H1 (cell line): Measurements from ENCODE around the gene AMZ1. TPM values are rescaled to one million over a fixed set of nuclear protein-coding genes. Genes with fewer than 3 reads are reported as not detected.

Experiments
- CTCF ChIA-PET: fragments of 300-600 bp; sonication (Branson Sonifier 250); formaldehyde crosslinking; loops from one replicate; lab custom pipeline; 2021; ENCODE audit not compliant: partially characterized antibody; lab: Charles Lee
- POLR2A ChIA-PET: fragments of 300-600 bp; sonication (Branson Sonifier 250); formaldehyde crosslinking; loops from one replicate; lab custom pipeline; 2021; ENCODE audit warnings: inconsistent platforms; ENCODE audit not compliant: partially characterized antibody; lab: Charles Lee
- DNase-seq, 2 experiments: peaks; one replicate each; pipeline versions ENCODE4 v3.0.0 to v3.0.0-alpha.2; 2010 to 2022; ENCODE audit warnings: low spot score in 2 of 2, low read depth in 1 of 2, mixed read lengths in 1 of 2
- FAIRE-seq: peaks from 2 replicates; lab custom pipeline; 2011; peaks lifted over from hg19 to GRCh38; lab: Jason Lieb, UNC
- H2AFZ ChIP-seq: 2 replicates; pipeline ENCODE4 v1.8.1; 2012; ENCODE audit warnings: low read length, inconsistent platforms
- H2AK5ac ChIP-seq: 2 replicates; pipeline ENCODE4 v1.6.1; 2013; ENCODE audit warnings: low read depth, low read length
- H2BK120ac ChIP-seq: replicated peaks from 2 replicates; pipeline ENCODE3; 2013; ENCODE audit warnings: low read depth, low read length, inconsistent platforms
- H2BK12ac ChIP-seq: 2 replicates; pipeline ENCODE4 v1.6.1; 2013; ENCODE audit warnings: low read depth, low read length
- H2BK15ac ChIP-seq: 2 replicates; pipeline ENCODE4 v1.6.1; 2013; ENCODE audit warnings: low read length
- H2BK20ac ChIP-seq: 2 replicates; pipeline ENCODE4 v1.6.1; 2013; ENCODE audit warnings: low read length
- H2BK5ac ChIP-seq: 2 replicates; pipeline ENCODE4 v1.6.1; 2013; ENCODE audit warnings: low read depth, low read length
- H3K14ac ChIP-seq: 2 replicates; pipeline ENCODE4 v1.6.1; 2013; ENCODE audit warnings: inconsistent platforms; ENCODE audit not compliant: insufficient read length
- H3K18ac ChIP-seq: 2 replicates; pipeline ENCODE4 v1.6.1; 2013; ENCODE audit warnings: low read length; ENCODE audit errors: extremely low read depth
- H3K23ac ChIP-seq: 2 replicates; pipeline ENCODE4 v1.6.1; 2013; ENCODE audit warnings: inconsistent platforms; ENCODE audit not compliant: insufficient read length
- H3K23me2 ChIP-seq: 2 replicates; pipeline ENCODE4 v1.6.1; 2013; ENCODE audit warnings: low read depth, low read length
- H3K27ac ChIP-seq: 2 replicates; pipeline ENCODE4 v1.6.1; 2011; ENCODE audit warnings: low read depth, low read length, inconsistent platforms
- H3K27me3 ChIP-seq, 4 experiments: replicated peaks in 1 of 4; 1 replicate in 1 of 4; 2 replicates in 3 of 4; pipeline versions ENCODE4 v1.6.1 to v1.8.1; 2011 to 2013; ENCODE audit warnings: low read length in 3 of 4, mild to moderate bottlenecking in 3 of 4, inconsistent platforms in 2 of 4, mixed read lengths in 2 of 4, moderate library complexity in 1 of 4; ENCODE audit not compliant: control insufficient read depth in 3 of 4, insufficient read depth in 3 of 4; ENCODE audit errors: extremely low read depth in 1 of 4
- H3K36me3 ChIP-seq, 4 experiments: 2 replicates each; pipeline versions ENCODE4 v1.6.1 to v1.8.1; 2011 to 2013; ENCODE audit warnings: mild to moderate bottlenecking in 4 of 4, low read length in 3 of 4, moderate library complexity in 2 of 4, control low read depth in 1 of 4, inconsistent platforms in 1 of 4; ENCODE audit not compliant: insufficient read depth in 4 of 4, control insufficient read depth in 2 of 4
- H3K4ac ChIP-seq: replicated peaks from 2 replicates; pipeline ENCODE3; 2013; ENCODE audit warnings: low read length, low read depth, mixed read lengths, inconsistent platforms; ENCODE audit not compliant: insufficient read length
- H3K4me1 ChIP-seq, 4 experiments: replicated peaks in 1 of 4; 1 replicate in 1 of 4; 2 replicates in 3 of 4; pipeline versions ENCODE4 v1.6.1 to v1.8.1; 2011 to 2013; ENCODE audit warnings: low read length in 3 of 4, inconsistent platforms in 2 of 4, mixed read lengths in 1 of 4; ENCODE audit not compliant: insufficient read depth in 4 of 4, control insufficient read depth in 3 of 4
- H3K4me2 ChIP-seq, 2 experiments: 2 replicates each; pipeline versions ENCODE4 v1.6.1 to v1.8.1; 2011 to 2013; ENCODE audit warnings: low read depth in 2 of 2, low read length in 2 of 2, control low read depth in 1 of 2, inconsistent platforms in 1 of 2, mild to moderate bottlenecking in 1 of 2; ENCODE audit not compliant: insufficient read depth in 1 of 2
- H3K4me3 ChIP-seq, 4 experiments: fragments of 200-600, 300-600 bp in 1 of 4; sonication (generic), shearing (Covaris generic), sonication (Bioruptor Twin) in 1 of 4; 2 replicates each; pipeline versions ENCODE4 v1.5.1 to v1.8.1; 2011 to 2016; ENCODE audit warnings: low read length in 4 of 4, low read depth in 3 of 4, control low read depth in 2 of 4, inconsistent platforms in 2 of 4, mild to moderate bottlenecking in 2 of 4, mixed read lengths in 1 of 4, moderate library complexity in 1 of 4; ENCODE audit not compliant: insufficient read depth in 2 of 4; ENCODE audit errors: extremely low read depth in 1 of 4
- H3K56ac ChIP-seq: replicated peaks from 2 replicates; pipeline ENCODE3; 2013; ENCODE audit warnings: low read depth, mild to moderate bottlenecking, mixed read lengths, low read length, inconsistent platforms; ENCODE audit not compliant: insufficient read length
- H3K79me1 ChIP-seq: 2 replicates; pipeline ENCODE4 v1.6.1; 2013; ENCODE audit warnings: low read depth, low read length, control low read depth
- H3K79me2 ChIP-seq, 2 experiments: 2 replicates each; pipeline versions ENCODE4 v1.6.1 to v1.8.1; 2012 to 2013; ENCODE audit warnings: low read length in 2 of 2, mild to moderate bottlenecking in 2 of 2, inconsistent platforms in 1 of 2; ENCODE audit not compliant: insufficient read depth in 2 of 2, control insufficient read depth in 1 of 2
- H3K9ac ChIP-seq, 4 experiments: replicated peaks in 1 of 4; 1 replicate in 1 of 4; 2 replicates in 3 of 4; pipeline versions ENCODE4 v1.6.1 to v1.8.1; 2011 to 2013; ENCODE audit warnings: low read depth in 3 of 4, low read length in 3 of 4, control low read depth in 2 of 4, mild to moderate bottlenecking in 2 of 4, moderate library complexity in 2 of 4, inconsistent platforms in 1 of 4; ENCODE audit errors: extremely low read depth in 1 of 4
- H3K9me3 ChIP-seq, 2 experiments: 2 replicates each; pipeline versions ENCODE4 v1.6.1 to v1.8.1; 2012 to 2013; ENCODE audit warnings: mild to moderate bottlenecking in 2 of 2, moderate library complexity in 2 of 2, control low read depth in 1 of 2, inconsistent platforms in 1 of 2, low read depth in 1 of 2, low read length in 1 of 2, mixed read lengths in 1 of 2; ENCODE audit not compliant: insufficient read depth in 2 of 2
- H4K20me1 ChIP-seq, 2 experiments: replicated peaks in 1 of 2; 2 replicates each; pipeline versions ENCODE3 to v1.8.1; 2011 to 2013; ENCODE audit warnings: inconsistent platforms in 2 of 2, low read length in 2 of 2, mild to moderate bottlenecking in 1 of 2; ENCODE audit not compliant: insufficient read depth in 2 of 2, control insufficient read depth in 1 of 2
- H4K5ac ChIP-seq: 2 replicates; pipeline ENCODE4 v1.6.1; 2013; ENCODE audit warnings: low read length, low read depth, mixed read lengths, inconsistent platforms; ENCODE audit not compliant: insufficient read length
- H4K8ac ChIP-seq: 2 replicates; pipeline ENCODE4 v1.8.0; 2013; ENCODE audit warnings: mild to moderate bottlenecking, moderate library complexity, low read length, inconsistent platforms; ENCODE audit not compliant: insufficient read depth; ENCODE audit errors: extremely low read depth
- H4K91ac ChIP-seq: replicated peaks from 2 replicates; pipeline ENCODE3; 2013; ENCODE audit warnings: low read length, mixed read lengths, inconsistent platforms; ENCODE audit not compliant: insufficient read length
- CBX5 ChIP-seq: fragments of 300-800, 300-1000 bp; sonication (generic); IDR thresholded peaks from 2 replicates; pipeline ENCODE4 v1.7.1; 2016; ENCODE audit warnings: antibody characterized with exemption, low read length, low read depth
- HDAC2 ChIP-seq, 2 experiments: fragments of 300-600 bp in 1 of 2; sonication (generic) in 1 of 2; IDR thresholded peaks; 2 replicates each; pipeline ENCODE4 v1.6.1; 2011 to 2012; ENCODE audit warnings: low read depth in 2 of 2, low read length in 2 of 2, mild to moderate bottlenecking in 2 of 2, moderate library complexity in 2 of 2, borderline replicate concordance in 1 of 2, inconsistent platforms in 1 of 2
- NANOG ChIP-seq: IDR thresholded peaks from 2 replicates; pipeline ENCODE4 v1.6.1; 2011; ENCODE audit warnings: low read length, low read depth, mild to moderate bottlenecking, inconsistent platforms; ENCODE audit not compliant: insufficient read depth, poor library complexity, severe bottlenecking
- POLR2A ChIP-seq, 2 experiments: IDR thresholded peaks; 1 replicate in 1 of 2; 2 replicates in 1 of 2; pipeline ENCODE4 v1.6.1; 2011; ENCODE audit warnings: low read depth in 2 of 2, low read length in 2 of 2, mild to moderate bottlenecking in 2 of 2; ENCODE audit errors: control extremely low read depth in 1 of 2
- RXRA ChIP-seq: IDR thresholded peaks from 2 replicates; pipeline ENCODE4 v1.6.1; 2011; ENCODE audit warnings: low read depth, mild to moderate bottlenecking, low read length, moderate library complexity; ENCODE audit not compliant: insufficient read depth
- SUZ12 ChIP-seq: fragments of 200-600 bp; sonication (generic); IDR thresholded peaks from 2 replicates; pipeline ENCODE4 v1.6.1; 2012; ENCODE audit warnings: mild to moderate bottlenecking, inconsistent platforms, low read length, moderate library complexity, mixed read lengths
- TBP ChIP-seq: IDR thresholded peaks from 2 replicates; pipeline ENCODE4 v1.6.1; 2011; ENCODE audit warnings: low read depth, low read length, improper control_type of control experiment
- YY1 ChIP-seq: IDR thresholded peaks from 2 replicates; pipeline ENCODE4 v1.6.1; 2011; ENCODE audit warnings: low read depth, mild to moderate bottlenecking, low read length
- WGBS, 2 experiments: shearing (Covaris generic) in 1 of 2; methylation state at CpG; one replicate each; pipeline versions ENCODE4 v1.1.6 to v1.1.7; 2013 to 2015; ENCODE audit warnings: low lambda C conversion rate in 2 of 2, mixed read lengths in 2 of 2, inconsistent platforms in 1 of 2, low coverage in 1 of 2, missing lambda C conversion rate in 1 of 2; ENCODE audit not compliant: insufficient replicate concordance in 2 of 2, insufficient coverage in 1 of 2, insufficient read length in 1 of 2; ENCODE audit errors: extremely low coverage in 1 of 2, missing lambda C conversion rate in 1 of 2; 5-methylcytosine and 5-hydroxymethylcytosine counted together
- polyA plus RNA-seq, 7 experiments: library from polyadenylated mRNA; depleted of rRNA in 3 of 7; stranded (reverse) in 5 of 7; unstranded in 2 of 7; fragments of >200 nt in 5 of 7; fragments of 200-250 nt in 2 of 7; gene quantifications; 1 replicate in 5 of 7; 2 replicates in 1 of 7; 4 replicates in 1 of 7; pipeline versions ENCODE4 v1.2.1 to v1.2.3, GENCODE V29; 2011 to 2013; ENCODE audit warnings: missing spikeins in 2 of 7, mixed read lengths in 2 of 7
- total RNA-seq: library from RNA; stranded (reverse); fragmentation: NEBNext Ultra II Directional; extraction: Animal tissue kit (Norgen Biotek cat#: 25700); gene quantifications from 2 replicates; pipeline ENCODE4 v1.2.1, GENCODE V29; 2021
- TF ChIP-seq, protein P1 (sequence below): IDR thresholded peaks from 2 replicates; pipeline ENCODE4 v1.6.1; 2011; ENCODE audit warnings: low read depth, mild to moderate bottlenecking, low read length; ENCODE audit not compliant: insufficient read depth
- TF ChIP-seq, protein P2 (sequence below): IDR thresholded peaks from 2 replicates; pipeline ENCODE4 v1.6.1; 2012; ENCODE audit warnings: inconsistent platforms

The AMZ1 gene
- total and polyA plus RNA-seq, 2 of the 8 experiments (the other 6 are each of a cell fraction or from before 2014, with no cell fraction given): 0.59 to 1.4 TPM

DNA sequence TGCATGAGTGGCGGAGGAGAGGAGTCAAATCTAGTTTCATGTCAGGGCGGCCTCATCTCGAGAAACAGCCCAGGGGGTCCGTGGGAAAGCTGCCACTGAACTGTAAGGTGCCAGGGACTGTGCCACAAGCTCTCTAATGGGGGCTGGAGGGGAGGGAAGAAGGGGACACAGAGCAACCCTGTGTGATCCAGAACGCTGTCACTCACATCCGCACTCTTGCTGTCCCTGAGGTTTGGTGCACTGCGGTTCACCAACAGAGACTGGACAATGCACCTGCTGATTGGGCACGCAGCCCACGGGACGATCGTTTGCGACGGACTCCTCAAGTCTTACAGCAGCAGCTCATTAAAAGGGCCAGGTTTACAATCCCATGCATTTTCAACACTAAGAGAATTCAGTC is 47.7 kb downstream of the AMZ1 start:
- FAIRE-seq: no peak

More for the DNA sequence above, 47.7 kb downstream of the AMZ1 start:
- Histone ChIP-seq H2BK5ac (no peak overlapping the region), H3K9me3 (no peaks in the 10 kb centered on the region), H3K4me2 (no peak overlapping the region), H4K20me1 (peaks cover 11 to 23% of the 10 kb centered on the region in 2 experiments), H3K56ac (no peak overlapping the region), H2AFZ (no peak overlapping the region), H3K27ac (no peak overlapping the region), H4K91ac (no peak overlapping the region), H3K4me1 (peaks cover 0 to 12% (median 4%) of the 10 kb centered on the region in 4 experiments; a peak in 4 of 7 replicates), H3K27me3 (no peaks in the 10 kb centered on the region), H3K4ac (no peak overlapping the region), H4K5ac (no peak overlapping the region), H3K4me3 (no peak overlapping the region), H2AK5ac (no peak overlapping the region), H3K23me2 (no peaks in the 10 kb centered on the region), H4K8ac (no peak overlapping the region), H2BK120ac (no peak overlapping the region), H2BK20ac (no peak overlapping the region), H3K79me2 (peaks cover 0 to 75% of the 10 kb centered on the region in 2 experiments; a peak in 2 of 4 replicates), H3K36me3 (peaks cover 7 to 11% (median 10%) of the 10 kb centered on the region in 4 experiments), H2BK15ac (no peak overlapping the region), H3K14ac (no peak overlapping the region), H3K18ac (no peak overlapping the region), H3K23ac (no peak overlapping the region), H2BK12ac (no peak overlapping the region), H3K9ac (peak overlapping the region in 1 of 4 experiments; percentile 13; a peak in 1 of 7 replicates), H3K79me1 (peaks cover 14% of the 10 kb centered on the region)
- WGBS, 2 experiments: 95% methylated on average over 13 of the region's 13 CpGs; no CpG with 5 or more reads in 1 of the 2 experiments
- ChIA-PET POLR2A (interaction anchor here (1.0 to 1.9 kb wide), 2 partner anchors 16 to 25 kb away, joined by 3 to 5 read pairs; no protein-coding TSS in a partner anchor), CTCF (interaction anchor here (0.7 to 3.1 kb wide), 5 partner anchors 17 to 26 kb away, joined by 3 to 13 read pairs (median 5); no protein-coding TSS in a partner anchor)
- TF ChIP-seq RXRA: no peak
- TF ChIP-seq CBX5: no peak
- TF ChIP-seq, protein P1, sequence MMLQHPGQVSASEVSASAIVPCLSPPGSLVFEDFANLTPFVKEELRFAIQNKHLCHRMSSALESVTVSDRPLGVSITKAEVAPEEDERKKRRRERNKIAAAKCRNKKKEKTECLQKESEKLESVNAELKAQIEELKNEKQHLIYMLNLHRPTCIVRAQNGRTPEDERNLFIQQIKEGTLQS: no peak
- TF ChIP-seq, protein P2, sequence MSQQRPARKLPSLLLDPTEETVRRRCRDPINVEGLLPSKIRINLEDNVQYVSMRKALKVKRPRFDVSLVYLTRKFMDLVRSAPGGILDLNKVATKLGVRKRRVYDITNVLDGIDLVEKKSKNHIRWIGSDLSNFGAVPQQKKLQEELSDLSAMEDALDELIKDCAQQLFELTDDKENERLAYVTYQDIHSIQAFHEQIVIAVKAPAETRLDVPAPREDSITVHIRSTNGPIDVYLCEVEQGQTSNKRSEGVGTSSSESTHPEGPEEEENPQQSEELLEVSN: no peak
- TF ChIP-seq NANOG: no peak
- TF ChIP-seq POLR2A (IDR thresholded peaks at IDR 0.05; ENCODE audit: control extremely low read depth in 1 of 2, low read depth in 2 of 2, low read length in 2 of 2): no peak
- no peak for TF ChIP-seq TBP
- no peak for TF ChIP-seq YY1
- TF ChIP-seq HDAC2 (IDR thresholded peaks at IDR 0.05; ENCODE audit: borderline replicate concordance in 1 of 2, low read depth in 2 of 2, low read length in 2 of 2): no peak
- no peak for TF ChIP-seq SUZ12
- DNase-seq: no peak
